Mucosa of gallbladder (tissue), 1 donor: ENCODE data around the gene ATP2A2. TPM values are rescaled to one million over a fixed set of nuclear protein-coding genes. Genes with fewer than 3 reads are reported as not detected.
"Not testable (repeated sequence)": the region's sequence is repeated elsewhere in the genome, so short reads cannot be mapped to it uniquely, and the experiment has no call there.

Experiments used
- DNase-seq: peaks from one replicate; pipeline ENCODE4 v3.0.0-alpha.2; 2020; ENCODE audit warnings: low spot score
- total RNA-seq: library from RNA; stranded (reverse); gene quantifications from one replicate; pipeline ENCODE4 v1.2.1, GENCODE V29; 2021
- donor health status: DM: no; HTN: no; CAD: no.

The ATP2A2 gene
- total RNA-seq, 1 donor from 2014 or later = 248 TPM

GRCh38 chr12:110289711-110290078, 8.6 kb downstream of the ATP2A2 start:
- DNase-seq = no peak

GRCh38 chr12:110301065-110301806, 20.2 kb downstream of the ATP2A2 start:
- DNase-seq = no peak

- no peak for DNase-seq
Observed at GRCh38 chr12:110304061-110304551, 23.1 kb downstream of the ATP2A2 start.

- DNase-seq = no peak
Observed at GRCh38 chr12:110307372-110307771, 26.3 kb downstream of the ATP2A2 start.

- DNase-seq = no peak
Observed at GRCh38 chr12:110310763-110311162, 29.7 kb downstream of the ATP2A2 start.

- no peak for DNase-seq
Observed at GRCh38 chr12:110311903-110312302, 30.9 kb downstream of the ATP2A2 start.

- no peak for DNase-seq
Observed at GRCh38 chr12:110312581-110313360, 31.7 kb downstream of the ATP2A2 start.

- no peak for DNase-seq
Observed at GRCh38 chr12:110314308-110314707, 33.3 kb downstream of the ATP2A2 start.

- no peak for DNase-seq
Observed at GRCh38 chr12:110316861-110317260, 35.8 kb downstream of the ATP2A2 start.

GRCh38 chr12:110317911-110318310, 36.9 kb downstream of the ATP2A2 start:
- no peak for DNase-seq

GRCh38 chr12:110320550-110320949, 39.5 kb downstream of the ATP2A2 start:
- DNase-seq = peak; percentile 30

- no peak for DNase-seq
Observed at GRCh38 chr12:110329710-110330109, 48.7 kb downstream of the ATP2A2 start.

GRCh38 chr12:110330124-110330523, 49.1 kb downstream of the ATP2A2 start:
- no peak for DNase-seq

GRCh38 chr12:110330544-110330943, 49.5 kb downstream of the ATP2A2 start:
- DNase-seq = no peak

- no peak for DNase-seq
Observed at GRCh38 chr12:110333201-110333600, 52.2 kb downstream of the ATP2A2 start.

GRCh38 chr12:110335481-110336045, 54.5 kb downstream of the ATP2A2 start:
- DNase-seq = no peak

GRCh38 chr12:110337912-110338710, 57.1 kb downstream of the ATP2A2 start:
- DNase-seq = no peak

GRCh38 chr12:110338754-110339153, 57.7 kb downstream of the ATP2A2 start:
- no peak for DNase-seq

GRCh38 chr12:110339184-110339952, 58.3 kb downstream of the ATP2A2 start:
- no peak for DNase-seq

- DNase-seq = not testable (repeated sequence)
Observed at GRCh38 chr12:110340261-110340660, 59.2 kb downstream of the ATP2A2 start.

- DNase-seq = no peak
Observed at GRCh38 chr12:110340706-110341105, 59.7 kb downstream of the ATP2A2 start.
